GM11168 (cell line): ENCODE results near the gene TMEM156.

Source experiments
- in situ Hi-C: fragments of 300-500 bp; cut with MboI; formaldehyde crosslinking; loops from one replicate; pipeline ENCODE4 v1.12.0; 2022; ENCODE audit warnings: low sequenced_read_pairs; ENCODE audit not compliant: unreplicated experiment

TMEM156 gene, protein sequence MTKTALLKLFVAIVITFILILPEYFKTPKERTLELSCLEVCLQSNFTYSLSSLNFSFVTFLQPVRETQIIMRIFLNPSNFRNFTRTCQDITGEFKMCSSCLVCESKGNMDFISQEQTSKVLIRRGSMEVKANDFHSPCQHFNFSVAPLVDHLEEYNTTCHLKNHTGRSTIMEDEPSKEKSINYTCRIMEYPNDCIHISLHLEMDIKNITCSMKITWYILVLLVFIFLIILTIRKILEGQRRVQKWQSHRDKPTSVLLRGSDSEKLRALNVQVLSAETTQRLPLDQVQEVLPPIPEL

DNA sequence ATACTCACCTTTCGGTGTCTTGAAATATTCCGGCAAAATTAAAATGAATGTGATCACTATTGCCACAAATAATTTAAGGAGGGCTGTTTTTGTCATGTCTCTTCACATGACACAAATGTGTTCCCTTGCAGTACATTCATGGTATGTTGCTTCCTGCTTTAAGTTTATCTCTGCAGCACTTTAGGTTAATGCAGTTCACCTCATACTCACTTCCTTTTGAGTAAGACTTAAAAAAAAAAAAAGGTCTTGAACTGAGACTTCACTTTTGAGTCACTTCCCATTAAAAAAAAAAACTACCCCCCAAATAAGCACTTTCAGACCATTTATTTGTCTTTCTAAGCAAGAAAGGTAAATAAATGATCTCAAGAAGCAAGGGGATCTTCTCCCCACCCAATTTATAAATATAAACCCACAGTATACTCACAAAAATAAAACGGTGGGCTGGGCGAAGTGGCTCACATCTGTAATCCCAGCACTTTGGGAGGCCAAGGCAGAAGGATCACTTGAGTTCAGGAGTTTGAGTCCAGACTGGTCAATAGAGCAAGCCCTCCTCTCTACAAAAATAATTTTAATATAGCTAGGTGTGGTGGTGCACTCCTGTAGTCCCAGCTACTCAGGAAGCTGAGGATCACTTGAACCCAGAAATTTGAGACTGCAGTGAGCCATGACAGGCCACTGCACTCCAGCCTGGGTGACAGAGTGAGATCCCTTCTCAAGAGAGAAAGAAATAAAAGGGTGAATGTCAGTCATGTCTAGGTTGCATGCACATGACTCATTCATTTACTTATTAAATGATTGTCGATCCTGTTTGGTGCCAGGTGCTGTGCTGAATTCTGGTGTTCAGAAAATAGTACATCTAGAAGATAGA, at the start of gene TMEM156:
TMEM156 (minus strand) TSS at position 192 of the 868 bp plus-strand sequence; CDS start at position 96, 96 bp downstream.
- in situ Hi-C loops = no loop called here

- in situ Hi-C loops = no loop called here
Measured at GRCh38 chr4:39078829-39079228, 46.6 kb upstream of the TMEM156 start.

- in situ Hi-C loops = no loop called here
Measured at GRCh38 chr4:39068907-39069306, 36.7 kb upstream of the TMEM156 start.

DNA sequence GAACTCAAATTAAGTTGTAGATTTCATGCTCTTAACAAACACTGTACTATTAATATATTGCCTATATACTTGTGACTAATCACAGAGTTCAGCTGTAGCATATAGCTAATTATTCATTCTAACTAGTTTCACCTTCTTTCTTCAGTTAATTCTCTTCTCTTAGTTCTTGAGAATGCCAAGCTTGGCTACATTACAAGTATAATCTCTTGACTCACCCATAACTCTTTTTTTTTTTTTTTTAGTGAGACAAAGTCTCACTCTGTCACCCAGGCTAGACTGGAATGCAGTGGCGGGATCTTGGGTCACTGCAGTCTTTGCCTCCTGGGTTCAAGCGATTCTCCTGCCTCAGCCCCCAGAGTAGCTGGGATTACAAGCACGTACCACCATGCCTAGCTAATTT, 35.2 kb upstream of the TMEM156 start:
- in situ Hi-C loops = no loop called here

GRCh38 chr4:39067031-39067430, 34.8 kb upstream of the TMEM156 start:
- in situ Hi-C loops = no loop called here

DNA sequence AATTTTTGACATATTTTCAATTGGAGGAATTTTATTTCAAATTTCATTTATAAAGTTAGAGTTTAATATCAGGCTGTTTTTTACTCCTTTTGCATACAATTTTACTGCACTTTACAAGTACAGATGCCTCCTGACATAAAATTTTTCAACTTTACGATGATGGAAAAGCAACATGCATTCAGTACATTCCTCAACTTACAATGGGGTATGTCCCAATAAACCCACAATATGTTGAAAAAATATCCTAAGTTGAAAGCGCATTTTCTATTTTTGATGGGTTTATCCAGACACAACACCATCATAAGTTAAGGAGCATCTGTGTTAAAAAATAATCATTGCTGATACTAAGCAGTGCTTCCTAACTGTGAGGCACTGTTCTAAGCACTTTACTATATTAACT, 34.2 kb upstream of the TMEM156 start:
- in situ Hi-C loops = no loop called here

DNA sequence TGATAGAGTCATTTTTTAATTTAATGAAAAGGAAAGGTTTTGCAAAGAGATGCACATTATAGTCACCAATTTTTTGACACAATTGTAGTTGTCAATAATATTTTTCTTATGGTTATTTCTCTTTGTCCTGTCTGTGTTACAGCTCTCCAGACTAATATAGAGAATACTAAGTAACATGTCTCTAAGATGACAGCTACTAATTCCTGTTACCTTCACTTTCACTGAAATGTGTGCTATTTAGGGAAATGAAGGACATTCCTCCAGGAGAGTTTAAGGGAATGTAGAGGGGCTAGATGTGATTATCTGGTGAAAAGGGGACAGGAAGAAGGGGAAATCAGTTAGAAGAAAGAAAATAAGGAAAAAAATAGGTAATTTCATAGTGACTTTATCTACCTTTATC, 31.2 kb upstream of the TMEM156 start:
- in situ Hi-C loops = no loop called here

DNA sequence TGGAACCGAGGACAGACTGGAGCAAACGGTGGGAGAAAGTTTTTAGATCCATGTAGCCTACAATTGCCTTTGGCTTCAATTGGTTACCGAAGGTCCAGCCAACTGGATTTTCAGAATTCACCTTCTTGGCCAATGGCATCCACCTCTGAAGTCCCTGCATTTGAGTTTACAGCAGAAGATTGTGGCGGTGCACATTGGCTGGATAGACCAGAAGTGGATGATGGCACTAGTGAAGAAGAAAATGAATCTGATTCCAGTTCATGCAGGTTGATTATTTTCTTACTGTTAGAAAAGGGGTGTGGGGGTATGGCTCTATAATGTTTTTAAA, 30.5 kb upstream of the TMEM156 start:
- in situ Hi-C loops = no loop called here

GRCh38 chr4:39062094-39062769, 30.0 kb upstream of the TMEM156 start, which contains the start of gene KLHL5:
Gene KLHL5, plus strand, starts transcription at chr4:39062232. Its CDS starts 421 bp downstream, at chr4:39062653.
- in situ Hi-C loops = no loop called here

- in situ Hi-C loops = no loop called here
Measured at GRCh38 chr4:39061457-39061856, 29.2 kb upstream of the TMEM156 start.

- in situ Hi-C loops = no loop called here
Measured at GRCh38 chr4:39056023-39056422, 23.8 kb upstream of the TMEM156 start.

GRCh38 chr4:39054497-39054896, 22.3 kb upstream of the TMEM156 start:
- in situ Hi-C loops = no loop called here

DNA sequence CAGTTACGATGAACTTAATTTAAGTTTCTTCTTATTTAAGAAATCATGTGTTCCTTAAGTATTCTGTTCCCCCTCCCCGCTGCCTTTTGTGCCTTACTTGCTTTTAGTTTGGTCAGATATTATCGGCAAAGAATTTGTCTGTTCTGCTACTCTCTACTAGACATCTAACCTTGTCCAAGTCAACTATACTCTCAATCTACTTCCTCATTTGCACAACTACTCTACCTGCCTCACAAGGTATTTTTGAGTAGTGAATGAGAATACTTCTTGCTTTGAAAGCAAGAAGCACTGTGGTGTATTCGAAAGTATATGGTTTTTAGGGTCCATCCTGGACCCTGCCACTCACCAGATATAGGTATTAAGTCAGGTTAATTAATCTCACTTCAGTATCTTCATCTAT, 21.8 kb upstream of the TMEM156 start:
- in situ Hi-C loops = no loop called here

DNA sequence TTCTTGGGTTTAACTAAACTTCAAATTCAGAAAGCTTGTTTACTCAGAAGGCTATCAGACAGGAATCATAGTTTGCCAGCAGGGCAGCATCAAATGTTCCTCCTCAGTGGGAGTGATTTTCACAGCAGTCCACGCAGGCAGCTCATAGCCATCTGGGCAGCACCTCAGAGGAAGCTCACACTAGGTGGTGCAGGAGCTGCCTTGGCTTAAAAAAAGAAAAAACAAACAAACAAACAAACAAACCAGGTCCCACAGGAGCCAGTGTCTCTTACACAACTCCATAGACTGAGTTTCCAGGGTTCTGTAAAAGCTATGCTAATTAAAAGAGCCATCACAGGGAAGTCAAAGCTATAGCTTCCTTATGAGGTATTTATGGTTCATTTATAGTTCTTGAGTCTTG, 19.3 kb upstream of the TMEM156 start:
- in situ Hi-C loops = no loop called here

GRCh38 chr4:39050590-39050989, 18.4 kb upstream of the TMEM156 start:
- in situ Hi-C loops = no loop called here

- in situ Hi-C loops = no loop called here
Measured at GRCh38 chr4:39048311-39048710, 16.1 kb upstream of the TMEM156 start.

DNA sequence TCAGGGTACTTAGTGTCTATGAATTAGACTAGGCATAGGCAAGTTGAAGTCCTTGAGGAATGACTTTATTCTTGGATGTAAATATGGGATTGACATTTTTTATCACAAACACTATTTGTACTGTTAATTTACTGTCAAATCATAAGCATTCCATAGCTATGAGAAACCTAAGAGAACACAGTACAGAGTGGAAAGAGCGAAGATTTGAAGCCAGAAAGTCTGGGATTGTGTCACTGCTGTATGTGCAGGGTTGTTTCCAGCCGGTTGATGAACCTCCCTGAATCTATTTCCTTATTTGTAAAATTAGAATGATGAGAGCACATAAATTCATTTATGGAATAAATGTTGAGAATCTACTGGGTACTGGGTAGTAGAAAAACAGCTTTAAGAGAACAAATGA, 15.5 kb upstream of the TMEM156 start:
- in situ Hi-C loops = no loop called here

- in situ Hi-C loops = no loop called here
Measured at GRCh38 chr4:39046249-39046648, 14.0 kb upstream of the TMEM156 start.

DNA sequence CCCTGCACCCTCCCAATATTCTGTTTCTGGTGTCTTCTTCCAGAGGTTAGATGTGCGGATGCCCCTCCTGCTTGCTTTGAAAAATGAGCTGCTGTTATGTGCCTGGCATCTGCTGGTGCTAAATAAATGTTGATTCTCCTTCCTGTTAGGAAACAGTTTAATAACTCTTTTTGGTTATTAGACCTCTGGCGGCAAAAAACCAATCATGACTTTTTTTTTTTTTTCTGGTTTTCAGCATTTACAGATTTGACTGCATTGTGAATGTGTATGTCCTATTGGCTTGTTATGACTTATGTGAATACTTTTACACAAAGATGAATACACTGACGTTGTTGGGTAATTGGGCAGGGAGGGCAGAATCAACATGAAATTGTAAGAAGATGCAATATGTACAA, 13.6 kb upstream of the TMEM156 start:
- in situ Hi-C loops = no loop called here

DNA sequence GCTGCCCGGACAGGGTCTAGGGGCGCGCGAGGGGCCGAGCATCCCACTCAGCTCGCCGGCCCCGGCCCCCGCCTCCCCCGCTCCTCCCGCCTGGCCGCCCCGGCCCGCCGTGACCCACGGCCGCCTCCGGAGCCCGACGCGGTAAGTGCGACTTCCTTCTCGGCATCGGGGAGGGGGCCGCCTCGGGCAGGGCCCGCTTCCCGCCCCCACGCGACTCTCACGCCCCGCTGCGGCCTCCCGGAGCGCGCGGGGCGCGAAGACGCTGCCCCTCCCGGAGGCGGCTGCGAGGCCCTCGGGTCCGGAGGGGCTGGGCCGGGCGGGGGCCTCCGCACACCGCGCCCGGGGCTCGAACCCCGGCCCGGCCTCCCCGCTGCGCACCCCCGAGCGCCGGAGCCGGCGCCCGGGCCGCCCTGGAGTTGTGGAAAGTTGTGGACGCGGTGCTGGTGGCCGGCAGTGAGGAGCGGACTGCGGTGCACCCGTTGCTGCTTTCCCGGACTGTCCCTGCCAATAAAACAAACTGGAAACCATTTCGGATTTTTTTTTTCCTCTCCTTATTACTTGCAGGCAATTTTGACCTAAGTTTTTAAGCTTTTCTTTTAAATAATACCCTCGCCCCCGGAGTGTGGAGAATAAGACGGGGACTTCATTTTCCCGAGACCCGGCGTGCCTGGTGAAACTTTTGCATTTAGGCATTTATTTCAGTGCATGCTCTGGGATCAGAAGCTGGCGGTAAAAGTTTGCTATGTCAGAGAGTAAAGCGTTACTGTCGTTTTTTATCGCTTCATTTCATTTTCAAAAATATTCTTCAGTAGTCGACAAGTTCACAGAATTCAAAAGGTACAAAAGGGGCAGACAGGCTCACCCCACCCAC, 13.0 kb upstream of the TMEM156 start:
- in situ Hi-C loops = no loop called here
